ENCODE measurements around the gene LGALS7.

DNA sequence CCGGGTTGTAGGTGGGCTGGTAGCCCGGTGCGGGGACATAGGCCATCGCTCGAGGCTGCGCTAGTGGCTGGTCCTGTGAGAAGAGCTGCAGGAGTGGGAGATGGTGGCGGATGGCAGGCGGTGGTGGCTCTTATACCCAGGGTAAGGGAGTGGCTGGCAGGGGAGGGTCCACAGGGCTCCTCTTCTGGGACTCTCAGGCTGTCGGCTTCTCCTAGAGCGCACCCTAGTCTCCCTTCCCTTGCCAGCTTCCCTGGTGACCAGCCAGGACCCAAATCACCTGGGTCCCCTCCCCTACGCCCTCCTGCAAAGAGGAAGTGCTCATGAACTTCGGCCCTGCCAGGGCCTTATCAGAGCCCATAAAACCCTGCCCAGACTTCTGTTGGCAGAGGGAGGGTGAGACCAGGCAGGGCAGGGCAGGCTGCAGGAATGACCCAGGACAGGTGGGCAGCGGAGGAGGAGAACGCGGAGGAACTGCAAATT, 39.6 kb upstream of the LGALS7 start, which contains the start of gene LGALS4:
- TF ChIP-seq, protein P1, sequence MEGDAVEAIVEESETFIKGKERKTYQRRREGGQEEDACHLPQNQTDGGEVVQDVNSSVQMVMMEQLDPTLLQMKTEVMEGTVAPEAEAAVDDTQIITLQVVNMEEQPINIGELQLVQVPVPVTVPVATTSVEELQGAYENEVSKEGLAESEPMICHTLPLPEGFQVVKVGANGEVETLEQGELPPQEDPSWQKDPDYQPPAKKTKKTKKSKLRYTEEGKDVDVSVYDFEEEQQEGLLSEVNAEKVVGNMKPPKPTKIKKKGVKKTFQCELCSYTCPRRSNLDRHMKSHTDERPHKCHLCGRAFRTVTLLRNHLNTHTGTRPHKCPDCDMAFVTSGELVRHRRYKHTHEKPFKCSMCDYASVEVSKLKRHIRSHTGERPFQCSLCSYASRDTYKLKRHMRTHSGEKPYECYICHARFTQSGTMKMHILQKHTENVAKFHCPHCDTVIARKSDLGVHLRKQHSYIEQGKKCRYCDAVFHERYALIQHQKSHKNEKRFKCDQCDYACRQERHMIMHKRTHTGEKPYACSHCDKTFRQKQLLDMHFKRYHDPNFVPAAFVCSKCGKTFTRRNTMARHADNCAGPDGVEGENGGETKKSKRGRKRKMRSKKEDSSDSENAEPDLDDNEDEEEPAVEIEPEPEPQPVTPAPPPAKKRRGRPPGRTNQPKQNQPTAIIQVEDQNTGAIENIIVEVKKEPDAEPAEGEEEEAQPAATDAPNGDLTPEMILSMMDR (IDR thresholded peaks at IDR 0.05; ENCODE audit: low read length), result no peak
- TF ChIP-seq EZH2 (IDR thresholded peaks at IDR 0.05; ENCODE audit: borderline replicate concordance, low read length), result no peak

Data from OCI-LY1 (cell line).